ENCODE measurements around the gene ITGB1BP1. TPM values are rescaled to one million over a fixed set of nuclear protein-coding genes. Genes with fewer than 3 reads are reported as not detected.

The ITGB1BP1 gene
- total and polyA plus RNA-seq, 2 of the 13 experiments (the other 11 are each of a cell fraction or from before 2014, with no cell fraction given): 106 to 108 TPM

GRCh38 chr2:9364791-9365497 is 58.4 kb downstream of the ITGB1BP1 start (continued):
- TF ChIP-seq SP5 (CRISPR knock-in tag; IDR thresholded peaks at IDR 0.05; ENCODE audit: borderline replicate concordance, low read depth) (peak; percentile 93), ZNF841 (CRISPR knock-in tag; IDR thresholded peaks at IDR 0.05; ENCODE audit: borderline replicate concordance) (no peak), ZFP36L1 (CRISPR knock-in tag; IDR thresholded peaks at IDR 0.05) (no peak), MIXL1 (CRISPR knock-in tag; IDR thresholded peaks at IDR 0.05) (no peak), ZNF816 (CRISPR knock-in tag; IDR thresholded peaks at IDR 0.05; ENCODE audit: borderline replicate concordance) (no peak), ZNF598 (CRISPR knock-in tag; IDR thresholded peaks at IDR 0.05; ENCODE audit: borderline replicate concordance) (no peak), SRY (CRISPR knock-in tag; IDR thresholded peaks at IDR 0.05) (no peak), ZNF574 (CRISPR knock-in tag; IDR thresholded peaks at IDR 0.05) (0 out of 2 replicates have a peak, but pooled peaks have one; percentile 34), FOXP4 (CRISPR knock-in tag; IDR thresholded peaks at IDR 0.05) (peak; percentile 61; the same call in 1 of the 2 replicates), ZFP90 (CRISPR knock-in tag; IDR thresholded peaks at IDR 0.05; ENCODE audit: borderline replicate concordance) (no peak), PRDM4 (CRISPR knock-in tag; IDR thresholded peaks at IDR 0.05; ENCODE audit: borderline replicate concordance) (no peak), ZNF770 (CRISPR knock-in tag; IDR thresholded peaks at IDR 0.05) (no peak), TEAD3 (CRISPR knock-in tag; optimal IDR thresholded peaks at IDR 0.05; ENCODE audit: borderline replicate concordance) (peak; percentile 50), MIER2 (CRISPR knock-in tag; IDR thresholded peaks at IDR 0.05) (0 out of 2 replicates have a peak, but pooled peaks have one; percentile 24), TBL1XR1 (IDR thresholded peaks at IDR 0.05; ENCODE audit: borderline replicate concordance, low read length, partially characterized antibody) (no peak), ZNF20 (CRISPR knock-in tag; IDR thresholded peaks at IDR 0.05) (no peak), ZNF329 (CRISPR knock-in tag; IDR thresholded peaks at IDR 0.05; ENCODE audit: low read depth) (no peak), EP300 (IDR thresholded peaks at IDR 0.05; ENCODE audit: low read depth in 2 of 2, low read length in 2 of 2) (peak in 1 of 2 experiments; percentile 63; a peak in 1 of 4 replicates), EP300 (CRISPR knock-in tag; IDR thresholded peaks at IDR 0.05; ENCODE audit: borderline replicate concordance) (no peak)

Data from HepG2 (cell line).